ENCODE data around the gene DAB2IP.

DAB2IP gene

GRCh38 chr9:121672986-121673385 is 21.6 kb downstream of the DAB2IP start:
- DNase-seq (ENCODE audit: insufficient read length, low spot score), result no peak
- no peak for TF ChIP-seq POLR2A (IDR thresholded peaks at IDR 0.05; ENCODE audit: low read depth, low read length)
- FAIRE-seq, result no peak

GRCh38 chr9:121673576-121673975 is 22.1 kb downstream of the DAB2IP start:
- FAIRE-seq, result no peak
- no peak for TF ChIP-seq POLR2A (IDR thresholded peaks at IDR 0.05; ENCODE audit: low read depth, low read length)
- DNase-seq (ENCODE audit: insufficient read length, low spot score), result no peak

DNA sequence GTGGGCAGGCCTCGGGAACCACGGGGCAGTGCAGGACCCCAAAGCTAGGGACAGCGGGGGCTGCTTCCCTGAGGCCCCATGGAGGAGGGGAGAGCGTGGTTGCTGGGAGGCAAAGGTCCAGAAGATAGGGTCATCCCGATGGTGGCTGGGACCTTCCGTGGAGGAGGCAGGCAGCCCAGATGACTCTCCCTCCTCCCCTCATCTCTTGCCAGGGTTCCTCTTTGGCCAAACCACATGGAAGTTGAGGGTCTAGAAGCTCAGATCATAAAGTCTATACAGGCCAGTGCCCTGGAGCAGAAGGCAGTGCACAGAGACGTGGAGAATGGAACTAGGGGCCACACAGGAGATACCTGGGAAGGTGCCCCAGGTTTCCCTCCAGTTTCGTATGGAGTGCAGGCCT is 22.6 kb downstream of the DAB2IP start:
- no peak for TF ChIP-seq POLR2A (IDR thresholded peaks at IDR 0.05; ENCODE audit: low read depth, low read length)
- FAIRE-seq, result no peak
- no peak for DNase-seq (ENCODE audit: insufficient read length, low spot score)

- peak; percentile 63 for DNase-seq (ENCODE audit: insufficient read length, low spot score)
Observed at GRCh38 chr9:121674952-121675351, 23.5 kb downstream of the DAB2IP start.

GRCh38 chr9:121675381-121675780 is 23.9 kb downstream of the DAB2IP start:
- no peak for TF ChIP-seq POLR2A (IDR thresholded peaks at IDR 0.05; ENCODE audit: low read depth, low read length)
- DNase-seq (ENCODE audit: insufficient read length, low spot score), result no peak
- no peak for FAIRE-seq

More at GRCh38 chr9:121674952-121675351, 23.5 kb downstream of the DAB2IP start:
- TF ChIP-seq POLR2A (IDR thresholded peaks at IDR 0.05; ENCODE audit: low read depth, low read length), result no peak
- FAIRE-seq, result peak; percentile 52

- DNase-seq (ENCODE audit: insufficient read length, low spot score) (no peak), FAIRE-seq (no peak)
- TF ChIP-seq POLR2A (IDR thresholded peaks at IDR 0.05; ENCODE audit: low read depth, low read length), result no peak
Observed at GRCh38 chr9:121675969-121676822, 24.8 kb downstream of the DAB2IP start.

GRCh38 chr9:121676926-121677325 is 25.5 kb downstream of the DAB2IP start:
- DNase-seq (ENCODE audit: insufficient read length, low spot score) (no peak), FAIRE-seq (no peak)
- no peak for TF ChIP-seq POLR2A (IDR thresholded peaks at IDR 0.05; ENCODE audit: low read depth, low read length)

DNA sequence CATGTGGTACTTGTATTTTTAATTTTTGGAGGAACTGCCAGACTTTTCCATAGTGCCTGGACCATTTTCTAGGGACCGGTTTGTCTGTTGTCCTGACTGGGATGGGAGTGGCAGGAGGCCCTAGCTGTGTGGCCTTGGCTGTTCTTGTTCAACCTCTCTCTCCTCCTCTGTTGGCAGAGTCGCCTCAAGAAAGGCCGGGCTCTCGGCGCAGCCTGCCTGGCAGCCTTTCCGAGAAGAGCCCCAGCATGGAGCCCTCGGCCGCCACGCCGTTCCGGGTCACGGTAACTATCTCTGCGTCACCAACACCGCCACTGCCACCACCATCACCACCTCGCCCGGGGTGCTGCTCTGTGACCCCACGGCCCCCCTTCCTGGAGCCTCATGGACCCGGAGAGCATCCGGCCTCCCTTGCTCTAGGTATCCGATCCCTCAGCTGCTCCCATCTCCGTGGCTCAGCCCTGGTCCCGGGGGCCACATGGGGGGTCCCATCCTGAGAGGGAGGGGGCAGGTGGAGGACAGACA is 27.1 kb downstream of the DAB2IP start:
- TF ChIP-seq POLR2A (IDR thresholded peaks at IDR 0.05; ENCODE audit: low read depth, low read length), result no peak
- DNase-seq (ENCODE audit: insufficient read length, low spot score) (no peak), FAIRE-seq (no peak)

DNA sequence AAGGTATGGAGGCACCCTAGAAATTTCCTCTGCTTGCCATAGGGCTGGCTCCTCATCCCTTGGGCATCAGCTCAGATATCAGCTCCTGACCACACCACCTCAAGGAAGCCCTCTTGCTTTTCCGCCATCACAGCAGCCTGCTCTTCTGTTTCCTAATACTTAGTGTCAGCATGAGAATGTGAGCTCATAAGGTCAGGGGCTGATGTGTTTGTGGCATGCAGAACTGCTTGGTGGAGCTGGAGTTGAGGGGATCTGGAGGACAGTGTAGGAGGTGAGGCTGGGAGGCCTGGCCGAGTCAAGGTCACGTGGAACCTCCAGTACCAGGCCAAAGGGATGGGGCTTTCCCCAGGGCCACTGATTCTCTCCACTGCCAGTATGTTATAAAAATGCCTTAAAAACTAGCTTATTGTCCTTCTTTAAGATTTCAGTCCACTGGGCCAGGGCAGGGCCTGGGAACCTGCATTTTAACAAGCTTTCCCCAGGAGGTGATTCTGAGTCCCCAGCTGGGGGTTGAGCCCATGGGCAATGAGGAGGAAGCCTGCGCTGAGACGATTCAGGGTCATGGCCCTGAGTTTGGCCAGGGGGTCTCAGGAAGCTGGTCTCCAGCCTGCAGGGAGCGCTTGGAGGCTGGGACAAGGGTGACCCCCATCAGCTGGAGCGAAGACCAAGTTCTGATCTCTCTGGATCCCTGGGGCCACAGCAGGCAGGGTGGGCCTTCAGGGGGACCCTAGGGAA is 28.6 kb downstream of the DAB2IP start:
- no peak for FAIRE-seq
- no peak for DNase-seq (ENCODE audit: insufficient read length, low spot score)
- TF ChIP-seq POLR2A (IDR thresholded peaks at IDR 0.05; ENCODE audit: low read depth, low read length), result no peak

GRCh38 chr9:121681404-121681803 is 30.0 kb downstream of the DAB2IP start:
- no peak for DNase-seq (ENCODE audit: insufficient read length, low spot score)
- TF ChIP-seq POLR2A (IDR thresholded peaks at IDR 0.05; ENCODE audit: low read depth, low read length), result no peak
- FAIRE-seq, result no peak

DNA sequence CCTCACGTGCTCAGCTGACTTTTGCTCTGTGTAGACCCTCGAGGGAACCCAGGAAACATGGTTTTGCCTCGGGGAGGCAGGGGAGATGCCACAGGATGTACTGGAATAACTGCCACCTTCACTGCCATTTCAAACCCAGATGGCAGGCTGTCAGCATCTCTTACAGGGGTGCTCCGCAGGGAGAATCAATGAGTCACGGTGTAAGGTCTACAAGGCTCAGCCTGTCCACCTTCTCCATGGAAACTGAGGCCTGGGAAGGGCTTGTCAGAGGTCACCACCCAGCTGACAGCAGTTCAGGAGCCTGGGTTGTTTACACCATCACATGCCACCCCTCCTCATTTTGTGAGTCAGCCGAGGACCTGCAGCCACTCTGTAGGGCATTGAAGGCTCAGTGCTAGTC is 30.8 kb downstream of the DAB2IP start:
- DNase-seq (ENCODE audit: insufficient read length, low spot score) (no peak), FAIRE-seq (no peak)
- no peak for TF ChIP-seq POLR2A (IDR thresholded peaks at IDR 0.05; ENCODE audit: low read depth, low read length)

DNA sequence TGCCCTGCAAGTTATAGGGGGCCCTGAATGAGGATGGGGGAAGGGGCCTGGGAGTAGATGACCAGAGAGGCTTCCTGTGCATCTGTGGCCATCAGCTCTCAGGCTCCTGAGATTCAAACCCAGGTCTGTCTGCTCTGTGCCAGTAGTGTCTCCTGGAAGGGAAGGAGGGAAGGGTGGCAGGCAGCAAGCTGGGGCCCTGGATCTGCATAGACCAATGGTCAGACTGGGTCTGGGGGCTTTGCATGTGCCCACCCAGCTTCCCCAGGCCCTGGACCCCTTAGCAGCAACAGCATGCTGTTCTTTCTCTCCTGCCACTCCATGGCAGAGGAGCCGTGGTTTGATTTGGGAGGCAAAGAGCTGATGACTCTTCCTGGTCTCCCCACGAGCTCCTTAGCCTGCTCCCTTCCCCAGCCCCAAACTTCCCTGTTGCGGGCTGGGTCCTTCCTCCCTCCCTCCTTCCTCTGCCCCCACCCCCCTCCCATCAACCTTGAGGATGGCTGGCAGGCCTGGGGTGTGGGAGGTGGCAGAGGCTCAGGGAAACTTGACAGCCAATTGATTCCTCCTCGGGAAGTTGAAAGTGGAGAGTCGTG is 31.6 kb downstream of the DAB2IP start:
- no peak for TF ChIP-seq POLR2A (IDR thresholded peaks at IDR 0.05; ENCODE audit: low read depth, low read length)
- FAIRE-seq (no peak), DNase-seq (ENCODE audit: insufficient read length, low spot score) (no peak)

- DNase-seq (ENCODE audit: insufficient read length, low spot score) (no peak), FAIRE-seq (no peak)
- no peak for TF ChIP-seq POLR2A (IDR thresholded peaks at IDR 0.05; ENCODE audit: low read depth, low read length)
Observed at GRCh38 chr9:121683652-121684051, 32.2 kb downstream of the DAB2IP start.
